T-helper 1 cell (primary cell): ENCODE data around the gene OR4K17.
"Not testable (repeated sequence)": the region's sequence is repeated elsewhere in the genome, so short reads cannot be mapped to it uniquely, and the experiment has no call there.

Experiments used
- DNase-seq, 5 donors: peaks; one replicate each; pipeline ENCODE4 v3.0.0-alpha.2; 2012 to 2020
- total RNA-seq, 4 donors: gene quantifications; one replicate each; lab custom pipeline; 2026; lab: John Stamatoyannopoulos, UW

Gene OR4K17
- total RNA-seq: 0 to 0.12 (median 0) reads per million in 4 donors

DNA sequence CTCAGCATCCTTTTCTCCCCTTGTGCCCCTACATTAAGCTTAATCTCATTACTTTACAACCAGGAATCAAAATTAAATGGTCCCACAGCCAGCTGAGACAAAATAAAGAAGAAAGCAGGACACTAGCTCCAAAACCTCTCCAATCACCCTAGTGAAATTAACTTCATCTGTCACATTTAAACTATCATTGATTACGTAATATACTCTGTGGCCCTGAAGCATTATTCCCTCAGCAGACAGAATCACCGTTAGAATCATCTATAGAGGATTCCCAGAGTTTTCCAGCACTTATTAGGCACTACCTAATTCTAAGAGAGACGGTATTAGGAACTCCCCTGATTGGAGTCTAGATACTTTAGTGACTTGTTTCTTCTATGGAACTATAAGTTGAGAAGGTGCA lies at the start of gene OR4K17:
Gene OR4K17, plus strand, starts transcription at position 302 of the 400 bp plus-strand sequence. CDS start 6,761 bp downstream, outside the sequence.
- no peak for DNase-seq

- no peak for DNase-seq
Observed at GRCh38 chr14:20092050-20092449, 18.5 kb upstream of the OR4K17 start.

GRCh38 chr14:20093442-20093841 lies 17.1 kb upstream of the OR4K17 start:
- DNase-seq: no peak

GRCh38 chr14:20098926-20099770 lies 11.4 kb upstream of the OR4K17 start:
- DNase-seq: not testable (repeated sequence)

DNA sequence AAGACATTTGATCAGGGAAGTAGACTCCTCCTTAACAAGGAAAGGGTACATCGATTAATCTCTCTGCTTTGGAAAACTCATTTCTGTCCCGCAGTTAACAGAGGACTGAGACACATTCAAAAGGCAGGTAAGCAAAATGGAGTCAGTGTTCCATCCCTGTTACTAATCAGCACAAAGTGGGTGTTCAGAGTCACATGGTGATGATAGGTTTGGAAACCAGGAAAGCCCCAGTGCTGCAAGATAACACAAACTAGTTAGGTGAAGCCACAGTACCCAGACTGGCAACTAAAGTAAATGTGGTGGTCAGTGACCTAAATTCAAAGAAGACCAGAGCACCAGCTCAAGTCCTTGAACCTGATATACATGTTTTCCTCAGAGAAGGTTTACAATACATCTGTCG lies 1.8 kb downstream of the OR4K17 start:
- DNase-seq: no peak

GRCh38 chr14:20116748-20117147 lies 6.2 kb downstream of the OR4K17 start:
- DNase-seq: no peak

- no peak for DNase-seq
Observed at GRCh38 chr14:20118795-20119194, 8.3 kb downstream of the OR4K17 start.

DNA sequence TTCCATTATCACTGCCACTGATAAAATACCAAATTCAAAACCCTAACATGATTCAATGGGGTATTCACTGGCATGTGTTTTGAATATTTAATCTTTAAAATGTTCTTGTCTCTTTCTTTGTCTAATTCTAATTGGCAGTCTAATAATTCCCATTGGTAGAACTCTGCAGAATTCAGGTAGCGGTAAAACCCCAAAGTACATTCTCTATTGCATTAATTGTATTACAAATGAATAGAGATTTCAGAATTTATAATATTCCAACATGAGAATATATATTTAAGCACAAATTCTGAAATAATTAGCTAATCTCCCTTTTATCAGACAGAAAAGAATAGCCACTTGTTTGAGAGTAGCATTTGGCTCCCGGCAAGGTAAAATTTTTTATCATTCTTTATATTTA lies 28.0 kb downstream of the OR4K17 start, which contains the start of gene OR4N5:
Gene OR4N5, plus strand, starts transcription at position 301 of the 400 bp plus-strand sequence. CDS start 4,916 bp downstream, outside the sequence.
- DNase-seq: no peak

- DNase-seq: no peak
Observed at GRCh38 chr14:20143911-20144310, 33.4 kb downstream of the OR4K17 start.

GRCh38 chr14:20144820-20145219 lies 34.3 kb downstream of the OR4K17 start:
- no peak for DNase-seq

DNA sequence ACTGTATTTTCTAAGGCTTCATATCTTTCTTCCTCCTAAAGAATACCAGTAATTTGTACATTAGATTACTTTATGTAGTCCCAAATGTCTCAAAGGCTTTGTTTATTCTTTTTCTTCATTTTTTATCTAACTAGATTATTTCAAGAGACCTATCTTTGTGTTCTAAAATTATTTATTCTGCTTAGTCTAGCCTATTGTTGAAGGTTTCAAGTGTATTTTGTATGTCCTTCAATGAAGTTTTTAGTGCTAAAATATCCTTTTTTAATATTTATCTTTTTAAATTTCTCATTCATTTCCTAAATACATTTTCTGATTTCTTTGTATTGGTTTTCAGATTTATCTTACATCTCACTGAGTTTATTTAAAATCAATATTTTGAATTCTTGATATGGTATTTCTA lies 53.9 kb downstream of the OR4K17 start:
- DNase-seq: no peak

DNA sequence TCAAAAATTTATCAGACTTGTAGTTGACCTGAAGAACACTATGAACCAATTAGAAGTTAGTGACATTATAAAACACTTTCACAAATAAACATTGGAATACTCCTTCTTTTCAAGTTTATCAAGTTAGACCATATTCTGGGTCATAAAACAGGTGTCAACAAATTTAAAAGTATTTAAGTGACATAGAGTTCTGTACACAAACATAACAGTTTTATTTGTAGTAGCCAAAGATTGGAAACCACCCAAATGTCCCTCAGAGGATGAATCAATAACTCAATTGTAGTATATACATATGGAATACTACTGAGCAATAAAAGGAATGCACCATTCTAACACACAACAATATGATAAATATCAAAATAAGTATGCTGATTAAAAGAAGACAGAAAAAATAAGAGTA lies 56.6 kb downstream of the OR4K17 start:
- no peak for DNase-seq

GRCh38 chr14:20169852-20170251 lies 59.3 kb downstream of the OR4K17 start:
- not testable (repeated sequence) for DNase-seq
